ENCODE measurements around the gene FBXL17. TPM values are rescaled to one million over a fixed set of nuclear protein-coding genes. Genes with fewer than 3 reads are reported as not detected.

The FBXL17 gene
- total and polyA plus RNA-seq, 2 of the 4 experiments (the other 2 are of a cell fraction): 3.9 to 8.1 TPM

DNA sequence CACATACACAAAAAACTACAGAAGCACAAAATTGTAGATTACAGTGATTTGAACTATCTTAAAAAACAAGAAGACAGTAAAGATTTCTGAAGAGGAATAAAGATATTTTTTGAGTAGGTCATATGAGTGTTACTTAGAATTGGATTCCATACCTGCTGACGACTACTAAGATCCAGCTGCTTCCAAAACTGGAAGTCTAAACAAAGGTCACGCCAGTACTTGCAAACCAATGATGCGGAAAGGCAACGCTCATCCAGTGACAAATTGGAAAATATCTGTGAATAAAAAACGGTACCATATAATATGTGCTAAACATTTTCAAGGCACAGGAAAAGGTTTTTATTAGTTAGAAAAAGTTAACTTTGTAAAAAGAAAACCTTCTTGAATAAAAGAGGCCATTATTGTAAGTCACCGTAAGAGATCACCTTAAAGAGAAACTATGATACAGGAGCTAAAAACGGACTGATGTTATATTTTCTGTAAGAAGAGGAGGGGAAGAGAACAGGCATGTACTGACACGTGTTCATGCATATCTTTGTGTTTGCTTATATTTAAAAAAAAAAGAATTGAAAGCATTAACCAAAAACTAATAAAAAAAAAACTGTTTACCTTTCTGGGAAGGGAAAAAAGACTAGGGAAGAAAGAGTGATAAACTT, 14.1 kb downstream of the FBXL17 start:
- TF ChIP-seq CHD1 (IDR thresholded peaks at IDR 0.05; ENCODE audit: low read depth, low read length) (no peak), CEBPB (IDR thresholded peaks at IDR 0.05; ENCODE audit: low read depth, low read length) (no peak)
- TF ChIP-seq, protein P1, sequence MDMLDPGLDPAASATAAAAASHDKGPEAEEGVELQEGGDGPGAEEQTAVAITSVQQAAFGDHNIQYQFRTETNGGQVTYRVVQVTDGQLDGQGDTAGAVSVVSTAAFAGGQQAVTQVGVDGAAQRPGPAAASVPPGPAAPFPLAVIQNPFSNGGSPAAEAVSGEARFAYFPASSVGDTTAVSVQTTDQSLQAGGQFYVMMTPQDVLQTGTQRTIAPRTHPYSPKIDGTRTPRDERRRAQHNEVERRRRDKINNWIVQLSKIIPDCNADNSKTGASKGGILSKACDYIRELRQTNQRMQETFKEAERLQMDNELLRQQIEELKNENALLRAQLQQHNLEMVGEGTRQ (IDR thresholded peaks at IDR 0.05; ENCODE audit: low read depth, low read length): no peak
- no peak overlapping the region for H3K9ac ChIP-seq (ENCODE audit: low read depth, low read length)
- no peak overlapping the region for H2BK20ac ChIP-seq (ENCODE audit: low read depth, low read length)
- H2BK5ac ChIP-seq (ENCODE audit: low read depth, low read length, poor library complexity, severe bottlenecking): no peak overlapping the region
- no peak overlapping the region for H4K8ac ChIP-seq (ENCODE audit: low read depth in 2 of 2, low read length in 2 of 2)
- H3K9me1 ChIP-seq (ENCODE audit: insufficient read depth, low read length): no peaks in the 10 kb centered on the region; the same call in 1 of the 2 replicates
- H3K36me3 ChIP-seq (ENCODE audit: control insufficient read depth, insufficient read depth, low read length): no peaks in the 10 kb centered on the region
- no peak overlapping the region for H2AK5ac ChIP-seq (ENCODE audit: low read depth, low read length)
- H3K23ac ChIP-seq (ENCODE audit: low read depth, low read length): no peak overlapping the region
- intact Hi-C loops (cut with micrococcal nuclease): no loop called here
- ATAC-seq (ENCODE audit: low read depth): no peak
- no peak overlapping the region for H3K18ac ChIP-seq (ENCODE audit: low read depth, low read length)
- H4K20me1 ChIP-seq (ENCODE audit: insufficient read depth, low read length): no peaks in the 10 kb centered on the region
- no peak for DNase-seq
- H3K14ac ChIP-seq (replicated peaks; ENCODE audit: low read depth, low read length): no peak overlapping the region
- H4K91ac ChIP-seq (ENCODE audit: insufficient read depth, low read depth, low read length): no peak overlapping the region
- H3K4me1 ChIP-seq (ENCODE audit: control insufficient read depth, insufficient read depth, low read length): no peaks in the 10 kb centered on the region
- no peak overlapping the region for H2BK15ac ChIP-seq (ENCODE audit: low read depth, low read length)
- dilution Hi-C loops (cut with HindIII; ENCODE audit: low sequenced_read_pairs, unreplicated experiment): no loop called here
- no TSS peak for BruUV-seq (replicated peaks)
- H3K56ac ChIP-seq (ENCODE audit: extremely low read depth, insufficient read depth, low read length): no peak overlapping the region
- no peak overlapping the region for H2AK9ac ChIP-seq (replicated peaks; ENCODE audit: low read depth, low read length, poor library complexity)
- H3K9me3 ChIP-seq (ENCODE audit: control insufficient read depth, insufficient read depth, low read length): peaks cover 1% of the 10 kb centered on the region; the same call in 1 of the 2 replicates
- H3K4me3 ChIP-seq (ENCODE audit: insufficient read depth, low read depth, low read length): no peak overlapping the region
- H2BK120ac ChIP-seq (ENCODE audit: low read depth, low read length): no peak overlapping the region
- no peak overlapping the region for H3K4me2 ChIP-seq (ENCODE audit: low read depth, low read length)
- no peaks in the 10 kb centered on the region for H3K27me3 ChIP-seq (ENCODE audit: control insufficient read depth, insufficient read depth, low read length)
- in situ Hi-C loops (cut with MboI; ENCODE audit: low sequenced_read_pairs): no loop called here
- H2AFZ ChIP-seq (replicated peaks; ENCODE audit: low read length, poor library complexity): no peak overlapping the region
- no peak overlapping the region for H4K5ac ChIP-seq (ENCODE audit: low read depth, low read length)
- ChIA-PET CTCF (no interaction called here), POLR2A (ENCODE audit: unreplicated experiment) (no interaction called here)
- H3K27ac ChIP-seq (ENCODE audit: insufficient read depth, low read length): no peak overlapping the region
- no peak overlapping the region for H3K4ac ChIP-seq (ENCODE audit: low read depth, low read length)
- peaks cover 0 to 7% of the 10 kb centered on the region in 2 experiments; a peak in 3 of 4 replicates for H3K79me1 ChIP-seq (ENCODE audit: low read depth in 1 of 2, low read length in 2 of 2)
- WGBS, 2 experiments (ENCODE audit: extremely low coverage in 2 of 2, insufficient read length in 1 of 2): 90% methylated on average over 2 of the region's 8 CpGs; no CpG with 5 or more reads in 1 of the 2 experiments

Data from IMR-90 (cell line).